GM18505 (cell line): Measurements from ENCODE around the gene MPP2.
"Not testable (repeated sequence)": the region's sequence is repeated elsewhere in the genome, so short reads cannot be mapped to it uniquely, and the experiment has no call there.

Experiments
- ATAC-seq: cut with Tn5 transposase; IDR thresholded peaks from one replicate; pipeline ENCODE4 v1.9.1; 2021; ENCODE audit not compliant: unreplicated experiment
- POLR2A ChIP-seq: IDR thresholded peaks from 4 replicates; pipeline ENCODE4 v1.6.1; 2011; ENCODE audit warnings: borderline replicate concordance; ENCODE audit not compliant: insufficient read depth, insufficient read length; ENCODE audit errors: extremely low read depth

MPP2 gene

GRCh38 chr17:43938838-43939182 is 31.5 kb upstream of the MPP2 start:
- TF ChIP-seq POLR2A = no peak
- no peak for ATAC-seq

DNA sequence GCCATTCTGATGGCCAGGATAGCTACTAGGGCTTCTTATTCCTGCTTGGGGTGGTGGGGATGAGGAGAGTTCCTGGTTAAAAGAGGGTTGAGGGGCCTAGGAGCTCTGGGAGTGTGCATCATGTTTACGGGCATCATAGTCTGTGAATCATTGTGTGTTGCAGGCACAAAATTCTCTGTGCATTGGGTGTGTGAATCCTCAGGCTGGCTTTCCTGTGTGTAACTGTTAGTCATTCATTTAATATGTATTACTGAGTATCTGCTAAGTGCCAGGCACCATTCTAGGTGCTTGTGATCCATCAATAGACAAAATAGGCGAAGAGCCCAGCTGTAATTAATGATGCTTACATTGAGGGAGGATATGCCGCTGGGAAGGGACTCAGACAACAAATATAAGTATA is 29.1 kb upstream of the MPP2 start:
- TF ChIP-seq POLR2A = no peak
- no peak for ATAC-seq

DNA sequence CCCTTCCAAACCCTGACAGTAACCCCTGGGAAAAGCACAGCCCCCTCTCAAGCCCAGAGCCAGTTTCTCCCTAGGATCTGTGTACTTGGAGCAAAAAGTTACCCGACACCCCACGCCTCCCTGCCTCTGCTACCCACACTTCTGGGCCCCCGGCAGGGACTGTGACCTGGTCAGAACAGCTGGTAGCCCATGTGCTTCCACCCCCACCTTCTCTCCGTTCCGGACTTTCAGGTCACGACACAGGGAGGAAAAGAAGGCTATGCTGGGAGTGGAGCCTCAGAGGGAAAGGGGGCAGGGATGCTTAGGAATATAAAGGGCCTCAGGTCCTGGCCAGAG is 28.6 kb upstream of the MPP2 start:
- TF ChIP-seq POLR2A = no peak
- ATAC-seq = no peak

- ATAC-seq = no peak
- no peak for TF ChIP-seq POLR2A
Measured at GRCh38 chr17:43935204-43935925, 28.0 kb upstream of the MPP2 start.

- ATAC-seq = no peak
- no peak for TF ChIP-seq POLR2A
Measured at GRCh38 chr17:43932923-43933322, 25.6 kb upstream of the MPP2 start.

DNA sequence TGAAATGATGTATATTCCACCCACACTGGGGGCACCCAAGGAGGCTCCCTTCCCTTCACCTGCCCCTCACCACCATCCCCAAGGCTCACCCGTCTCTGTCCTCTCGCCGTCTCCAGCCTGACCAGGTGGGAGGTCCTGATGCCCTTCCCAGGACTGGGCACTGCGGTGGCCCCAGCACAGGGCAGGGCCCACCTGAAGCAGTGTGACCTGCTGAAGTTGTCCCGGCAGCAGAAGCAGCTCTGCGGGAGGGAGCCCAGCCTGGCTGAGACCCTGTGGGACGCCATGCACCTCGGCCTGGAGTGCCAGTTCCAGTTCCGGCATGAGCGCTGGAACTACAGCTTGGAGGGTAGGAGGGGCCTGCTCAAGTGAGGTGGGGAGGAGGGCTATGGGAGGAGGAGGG is 25.0 kb upstream of the MPP2 start:
- no peak for ATAC-seq
- TF ChIP-seq POLR2A = no peak

DNA sequence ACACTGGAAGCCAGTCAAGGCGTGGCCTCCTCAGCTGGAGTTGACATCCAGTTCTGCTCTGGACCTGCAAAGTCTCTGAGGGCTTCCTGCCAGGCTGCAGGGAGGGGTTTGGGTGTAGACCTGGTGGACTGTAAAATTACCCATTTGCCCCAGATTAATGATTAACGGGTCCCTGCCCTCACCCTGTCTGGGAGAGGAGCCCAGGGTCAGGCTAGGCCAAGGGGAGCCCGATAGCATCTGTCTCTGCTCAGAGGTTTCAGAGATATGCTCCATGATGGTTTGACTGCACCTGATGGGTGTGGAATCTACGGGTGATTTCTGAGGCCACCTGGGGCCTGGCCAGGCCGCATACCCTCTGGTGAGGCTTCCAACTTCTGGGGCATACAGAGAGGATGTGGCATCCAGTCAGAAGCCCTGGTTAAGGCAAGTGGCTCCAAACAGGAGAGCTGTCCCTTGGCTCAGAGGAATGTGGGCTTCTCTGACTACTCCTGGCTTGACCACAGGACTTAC is 23.8 kb upstream of the MPP2 start:
- ATAC-seq = no peak
- no peak for TF ChIP-seq POLR2A

DNA sequence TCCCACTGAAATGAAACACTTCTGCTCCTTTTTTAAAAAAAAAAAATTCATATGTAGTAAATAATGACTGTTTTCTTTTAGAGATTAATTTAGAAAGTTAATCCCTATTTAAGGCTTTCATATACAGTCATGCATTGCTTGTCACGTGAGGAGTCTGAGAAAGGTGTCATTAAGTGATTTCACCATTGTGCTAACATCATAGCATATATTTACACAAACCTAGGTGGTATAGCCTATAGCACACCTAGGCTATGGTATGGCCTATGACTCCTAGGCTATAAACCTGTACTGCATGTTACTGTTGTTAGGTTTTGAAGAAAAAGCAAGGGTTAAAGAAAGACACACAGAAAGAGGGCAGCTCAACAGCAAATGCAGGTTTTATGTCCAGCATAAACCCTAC is 21.3 kb upstream of the MPP2 start:
- ATAC-seq = no peak
- TF ChIP-seq POLR2A = no peak

DNA sequence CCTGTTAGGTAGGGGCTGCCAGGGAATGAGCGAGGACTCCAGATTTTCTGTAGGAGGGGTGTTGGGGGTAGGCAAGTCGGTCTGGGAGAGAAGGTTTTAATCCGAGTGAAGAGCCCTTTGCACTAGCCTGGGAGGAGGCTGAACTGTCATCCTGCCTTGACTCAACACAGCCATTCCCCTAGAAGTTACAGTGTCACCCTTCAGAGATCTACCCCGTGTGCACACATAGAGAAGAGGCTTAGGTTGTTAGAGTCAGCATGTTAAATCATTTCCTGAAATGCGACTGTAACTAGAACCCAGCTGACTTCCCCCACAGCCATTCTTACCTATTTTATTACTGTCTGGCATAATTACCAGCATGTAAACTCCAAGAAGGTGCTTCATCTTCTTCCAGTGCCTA is 20.6 kb upstream of the MPP2 start:
- ATAC-seq = not testable (repeated sequence)

DNA sequence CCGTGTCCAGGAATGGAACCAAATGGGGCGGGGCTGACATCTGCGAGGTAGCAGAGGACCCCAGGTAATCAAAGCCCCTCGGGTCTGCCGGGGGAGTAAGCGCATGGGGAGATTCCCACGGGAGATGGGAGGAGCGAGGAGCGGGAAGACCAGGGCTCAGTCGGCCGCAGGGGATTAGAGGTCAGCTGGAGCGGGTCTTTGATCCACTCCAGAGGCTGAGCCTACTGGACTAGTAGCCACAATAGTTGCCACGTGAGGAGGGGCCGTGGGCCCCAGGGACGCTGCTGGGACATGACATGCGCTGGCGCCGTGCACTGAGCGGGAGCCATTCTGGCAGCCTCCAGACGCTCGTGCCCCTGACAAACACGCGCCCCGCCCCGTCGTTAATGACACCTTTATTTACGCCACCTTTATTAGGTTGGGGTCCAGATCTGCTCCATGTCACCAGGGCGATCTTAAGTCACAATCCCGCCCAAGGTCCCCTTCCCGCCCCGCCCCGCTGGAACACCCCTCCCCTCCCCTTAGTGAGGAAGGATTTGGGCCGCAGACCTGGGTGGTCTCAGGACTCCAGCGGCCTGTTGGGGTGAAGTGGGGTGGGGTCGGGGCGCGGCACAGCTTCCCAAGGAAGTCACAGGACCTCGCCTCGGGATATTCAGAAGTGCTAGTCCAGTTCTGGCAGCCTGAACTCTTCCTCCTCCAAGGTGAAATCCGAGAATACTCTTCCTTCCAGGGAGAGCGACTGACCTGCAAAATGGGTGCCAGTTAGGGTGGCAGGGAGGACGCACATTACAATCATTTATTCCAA is 19.9 kb upstream of the MPP2 start:
- TF ChIP-seq POLR2A = no peak
- ATAC-seq = no peak

DNA sequence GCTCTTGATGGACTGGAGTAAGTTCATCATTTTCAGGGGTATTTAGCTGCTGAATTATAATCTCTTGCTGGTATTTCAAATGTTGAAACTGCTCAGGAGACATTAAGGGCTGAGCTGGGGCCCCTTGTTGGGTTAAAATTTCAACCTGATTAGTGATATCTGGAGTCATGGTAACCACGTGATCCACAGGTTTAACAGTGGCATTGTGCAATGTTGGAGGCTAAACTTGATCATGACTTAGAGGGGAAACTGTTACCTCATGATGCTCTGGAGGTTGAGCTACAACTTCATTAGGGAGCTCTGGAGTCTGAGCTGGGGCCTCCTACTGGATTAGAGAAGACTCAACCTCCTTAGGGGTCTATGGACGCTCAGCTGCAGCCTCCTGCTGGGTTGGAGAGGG is 17.2 kb upstream of the MPP2 start:
- no peak for TF ChIP-seq POLR2A
- no peak for ATAC-seq

- ATAC-seq = no peak
- TF ChIP-seq POLR2A = no peak
Measured at GRCh38 chr17:43920500-43921095, 13.3 kb upstream of the MPP2 start.

GRCh38 chr17:43918026-43918389 is 10.7 kb upstream of the MPP2 start:
- ATAC-seq = no peak
- TF ChIP-seq POLR2A = no peak

GRCh38 chr17:43917348-43918025 is 10.2 kb upstream of the MPP2 start:
- ATAC-seq = no peak
- TF ChIP-seq POLR2A = peak; percentile 38

- TF ChIP-seq POLR2A = no peak
- ATAC-seq = no peak
Measured at GRCh38 chr17:43917016-43917347, 9.6 kb upstream of the MPP2 start.

DNA sequence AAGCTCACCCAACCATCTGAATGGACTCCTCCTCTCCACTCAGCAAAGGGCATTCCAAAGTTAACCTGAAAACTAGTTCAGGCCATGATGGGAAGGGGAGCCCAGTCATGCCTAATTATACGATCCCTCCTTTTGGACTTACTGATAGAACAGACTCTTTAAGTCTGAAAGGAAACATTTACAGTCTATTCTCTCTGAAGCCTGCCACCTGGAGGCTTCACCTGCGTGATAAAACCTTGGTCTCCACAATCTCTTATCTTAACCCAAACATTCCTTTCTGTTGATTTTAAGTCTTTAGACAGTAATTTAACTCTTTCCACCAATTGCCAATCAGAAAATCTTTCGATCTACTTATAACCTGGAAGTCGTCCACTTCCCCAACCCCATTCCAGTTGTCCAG is 9.0 kb upstream of the MPP2 start:
- no peak for ATAC-seq
- TF ChIP-seq POLR2A = no peak
